ENCODE measurements around the gene CLEC16A. TPM values are rescaled to one million over a fixed set of nuclear protein-coding genes. Genes with fewer than 3 reads are reported as not detected.

Gene CLEC16A
- total RNA-seq, 2 experiments from 2014 or later, result 18.4 to 20.1 TPM

GRCh38 chr16:11134722-11135463 is 190.5 kb downstream of the CLEC16A start:
- CTCF ChIA-PET, result interaction anchor here (1.0 kb wide), 1 partner anchor 262 kb away, joined by 4 read pairs; no protein-coding TSS in a partner anchor
- DNase-seq, result no peak
- H3K4me1 Mint-ChIP-seq (ENCODE audit: low read depth), result peaks cover 46% of the 10 kb centered on the region
- H3K36me3 Mint-ChIP-seq (ENCODE audit: low read depth), result peaks cover 12% of the 10 kb centered on the region
- H3K4me3 Mint-ChIP-seq, result no peak overlapping the region
- no peak overlapping the region for H3K27ac Mint-ChIP-seq
- intact Hi-C loops (cut with micrococcal nuclease), result no loop called here
- no peaks in the 10 kb centered on the region for H3K9me3 Mint-ChIP-seq
- no peaks in the 10 kb centered on the region for H3K27me3 Mint-ChIP-seq (ENCODE audit: low read depth)

GRCh38 chr16:11135464-11135973 is 191.2 kb downstream of the CLEC16A start:
- no peak for DNase-seq
- intact Hi-C loops (cut with micrococcal nuclease), result no loop called here
- no peaks in the 10 kb centered on the region for H3K9me3 Mint-ChIP-seq
- no peaks in the 10 kb centered on the region for H3K27me3 Mint-ChIP-seq (ENCODE audit: low read depth)
- H3K4me3 Mint-ChIP-seq, result no peak overlapping the region
- H3K36me3 Mint-ChIP-seq (ENCODE audit: low read depth), result peaks cover 12% of the 10 kb centered on the region
- no peak overlapping the region for H3K27ac Mint-ChIP-seq
- H3K4me1 Mint-ChIP-seq (ENCODE audit: low read depth), result peaks cover 50% of the 10 kb centered on the region
- CTCF ChIA-PET, result no interaction called here

GRCh38 chr16:11136600-11136999 is 192.2 kb downstream of the CLEC16A start:
- Mint-ChIP-seq H3K4me1 (ENCODE audit: low read depth) (peaks cover 53% of the 10 kb centered on the region), H3K27me3 (ENCODE audit: low read depth) (no peaks in the 10 kb centered on the region), H3K36me3 (ENCODE audit: low read depth) (peaks cover 9% of the 10 kb centered on the region), H3K9me3 (no peaks in the 10 kb centered on the region), H3K27ac (no peak overlapping the region), H3K4me3 (no peak overlapping the region)
- CTCF ChIA-PET, result no interaction called here
- DNase-seq, result no peak
- intact Hi-C loops (cut with micrococcal nuclease), result no loop called here

- CTCF ChIA-PET, result interaction anchor here (0.5 kb wide), 1 partner anchor 242 kb away, joined by 3 read pairs; no protein-coding TSS in a partner anchor
- DNase-seq, result no peak
- Mint-ChIP-seq H3K4me3 (no peak overlapping the region), H3K4me1 (ENCODE audit: low read depth) (peaks cover 42% of the 10 kb centered on the region), H3K36me3 (ENCODE audit: low read depth) (peaks cover 9% of the 10 kb centered on the region), H3K27ac (no peak overlapping the region), H3K27me3 (ENCODE audit: low read depth) (no peaks in the 10 kb centered on the region), H3K9me3 (no peaks in the 10 kb centered on the region)
- intact Hi-C loops (cut with micrococcal nuclease), result no loop called here
Observed at GRCh38 chr16:11138022-11138768, 193.8 kb downstream of the CLEC16A start.

GRCh38 chr16:11138769-11139325 is 194.5 kb downstream of the CLEC16A start:
- no peaks in the 10 kb centered on the region for H3K9me3 Mint-ChIP-seq
- no peak overlapping the region for H3K4me3 Mint-ChIP-seq
- peaks cover 42% of the 10 kb centered on the region for H3K4me1 Mint-ChIP-seq (ENCODE audit: low read depth)
- CTCF ChIA-PET, result no interaction called here
- H3K36me3 Mint-ChIP-seq (ENCODE audit: low read depth), result peaks cover 9% of the 10 kb centered on the region
- DNase-seq, result no peak
- no peak overlapping the region for H3K27ac Mint-ChIP-seq
- intact Hi-C loops (cut with micrococcal nuclease), result no loop called here
- no peaks in the 10 kb centered on the region for H3K27me3 Mint-ChIP-seq (ENCODE audit: low read depth)

- Mint-ChIP-seq H3K36me3 (ENCODE audit: low read depth) (peaks cover 9% of the 10 kb centered on the region), H3K4me1 (ENCODE audit: low read depth) (peaks cover 42% of the 10 kb centered on the region), H3K9me3 (no peaks in the 10 kb centered on the region), H3K4me3 (no peak overlapping the region), H3K27me3 (ENCODE audit: low read depth) (no peaks in the 10 kb centered on the region), H3K27ac (no peak overlapping the region)
- no peak for DNase-seq
- intact Hi-C loops (cut with micrococcal nuclease), result no loop called here
- CTCF ChIA-PET, result interaction anchor here (1.0 kb wide), 1 partner anchor 175 kb away, joined by 3 read pairs; no protein-coding TSS in a partner anchor
Observed at GRCh38 chr16:11139326-11140097, 195.1 kb downstream of the CLEC16A start.

- DNase-seq, result peak; percentile 67
- intact Hi-C loops (cut with micrococcal nuclease), result no loop called here
- no peaks in the 10 kb centered on the region for H3K27me3 Mint-ChIP-seq (ENCODE audit: low read depth)
- no peaks in the 10 kb centered on the region for H3K9me3 Mint-ChIP-seq
- CTCF ChIA-PET, result interaction anchor here (1.0 to 1.7 kb wide), 2 partner anchors 45 to 175 kb away, joined by 3 to 6 read pairs; no protein-coding TSS in a partner anchor
- peak overlapping the region; percentile 5 for H3K27ac Mint-ChIP-seq
- no peak overlapping the region for H3K4me3 Mint-ChIP-seq
- peaks cover 42% of the 10 kb centered on the region for H3K4me1 Mint-ChIP-seq (ENCODE audit: low read depth)
- H3K36me3 Mint-ChIP-seq (ENCODE audit: low read depth), result peaks cover 9% of the 10 kb centered on the region
Observed at GRCh38 chr16:11140098-11140375, 195.7 kb downstream of the CLEC16A start.

- intact Hi-C loops (cut with micrococcal nuclease), result no loop called here
- Mint-ChIP-seq H3K4me3 (no peak overlapping the region), H3K27ac (no peak overlapping the region), H3K9me3 (no peaks in the 10 kb centered on the region), H3K27me3 (ENCODE audit: low read depth) (no peaks in the 10 kb centered on the region), H3K4me1 (ENCODE audit: low read depth) (peaks cover 42% of the 10 kb centered on the region), H3K36me3 (ENCODE audit: low read depth) (peaks cover 6% of the 10 kb centered on the region)
- no peak for DNase-seq
- CTCF ChIA-PET, result interaction anchor here (1.0 to 1.7 kb wide), 2 partner anchors 46 to 176 kb away, joined by 3 to 6 read pairs; no protein-coding TSS in a partner anchor
Observed at GRCh38 chr16:11140466-11140865, 196.1 kb downstream of the CLEC16A start.

- intact Hi-C loops (cut with micrococcal nuclease), result no loop called here
- CTCF ChIA-PET, result interaction anchor here (1.7 kb wide), 1 partner anchor 46 kb away, joined by 6 read pairs; no protein-coding TSS in a partner anchor
- H3K4me1 Mint-ChIP-seq (ENCODE audit: low read depth), result peaks cover 42% of the 10 kb centered on the region
Observed at GRCh38 chr16:11140867-11141266, 196.5 kb downstream of the CLEC16A start.

GRCh38 chr16:11141409-11142260 is 197.3 kb downstream of the CLEC16A start:
- DNase-seq, result no peak
- H3K27me3 Mint-ChIP-seq (ENCODE audit: low read depth), result no peaks in the 10 kb centered on the region
- H3K36me3 Mint-ChIP-seq (ENCODE audit: low read depth), result peaks cover 1% of the 10 kb centered on the region
- H3K4me3 Mint-ChIP-seq, result no peak overlapping the region
- no peak overlapping the region for H3K27ac Mint-ChIP-seq
- CTCF ChIA-PET, result interaction anchor here (1.7 kb wide), 1 partner anchor 47 kb away, joined by 6 read pairs; no protein-coding TSS in a partner anchor
- peaks cover 38% of the 10 kb centered on the region for H3K4me1 Mint-ChIP-seq (ENCODE audit: low read depth)
- intact Hi-C loops (cut with micrococcal nuclease), result no loop called here
- no peaks in the 10 kb centered on the region for H3K9me3 Mint-ChIP-seq

More at GRCh38 chr16:11140867-11141266, 196.5 kb downstream of the CLEC16A start:
- Mint-ChIP-seq H3K36me3 (ENCODE audit: low read depth) (peaks cover 4% of the 10 kb centered on the region), H3K9me3 (no peaks in the 10 kb centered on the region), H3K4me3 (no peak overlapping the region), H3K27me3 (ENCODE audit: low read depth) (no peaks in the 10 kb centered on the region), H3K27ac (no peak overlapping the region)
- DNase-seq, result no peak

- Mint-ChIP-seq H3K4me1 (ENCODE audit: low read depth) (peaks cover 38% of the 10 kb centered on the region), H3K27me3 (ENCODE audit: low read depth) (no peaks in the 10 kb centered on the region), H3K9me3 (no peaks in the 10 kb centered on the region), H3K36me3 (ENCODE audit: low read depth) (no peaks in the 10 kb centered on the region), H3K27ac (no peak overlapping the region), H3K4me3 (no peak overlapping the region)
- no peak for DNase-seq
- CTCF ChIA-PET, result no interaction called here
- intact Hi-C loops (cut with micrococcal nuclease), result no loop called here
Observed at GRCh38 chr16:11142261-11142630, 197.9 kb downstream of the CLEC16A start.
